ENCODE data around the gene HP1BP3.

The HP1BP3 gene

DNA sequence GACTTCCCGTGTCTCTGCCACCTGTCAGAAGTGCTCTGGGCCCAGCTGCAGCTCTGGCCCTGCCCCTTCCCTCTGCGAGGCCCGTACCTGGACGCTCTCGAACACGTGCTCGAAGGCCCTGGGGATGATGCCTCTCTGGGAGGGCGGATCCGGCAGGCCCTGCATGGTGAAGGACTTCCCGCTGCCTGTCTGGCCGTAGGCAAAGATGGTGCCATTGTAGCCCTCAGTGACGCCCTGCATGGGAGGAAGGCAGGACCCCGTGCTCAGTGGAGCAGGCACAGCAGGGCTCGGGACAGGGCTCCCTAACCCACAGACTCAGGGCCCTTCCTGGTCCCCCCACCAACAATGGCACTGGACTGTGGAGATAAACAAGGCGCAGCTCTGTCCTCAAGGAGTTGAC, 71.7 kb downstream of the HP1BP3 start:
- in situ Hi-C loops (cut with HindIII; ENCODE audit: low sequenced_read_pairs): no loop called here

DNA sequence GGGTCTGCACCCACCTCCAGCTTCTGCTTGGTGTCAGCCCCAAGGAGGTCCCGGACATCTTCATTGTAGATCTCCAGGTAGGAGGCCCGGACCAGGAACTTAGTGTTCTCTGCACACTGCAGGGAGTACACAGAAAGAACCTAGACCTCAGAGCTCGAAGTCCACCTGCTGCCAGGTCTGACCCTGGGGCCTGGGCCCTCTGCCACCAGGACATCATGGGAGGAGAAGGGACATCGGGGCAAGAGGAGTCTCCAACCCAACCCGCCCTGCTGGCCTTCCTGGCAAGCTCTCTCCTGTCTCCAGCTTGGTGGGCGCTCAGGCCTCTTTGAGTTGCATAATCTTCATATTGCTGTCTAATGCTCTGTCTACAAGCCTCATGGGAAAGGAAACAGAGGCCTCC, 73.7 kb downstream of the HP1BP3 start:
- in situ Hi-C loops (cut with HindIII; ENCODE audit: low sequenced_read_pairs): no loop called here

- in situ Hi-C loops (cut with HindIII; ENCODE audit: low sequenced_read_pairs): no loop called here
These were observed 74.9 kb downstream of the HP1BP3 start for GRCh38 chr1:20712215-20712577.

GRCh38 chr1:20711285-20712214, 75.6 kb downstream of the HP1BP3 start:
- in situ Hi-C loops (cut with HindIII; ENCODE audit: low sequenced_read_pairs): no loop called here

DNA sequence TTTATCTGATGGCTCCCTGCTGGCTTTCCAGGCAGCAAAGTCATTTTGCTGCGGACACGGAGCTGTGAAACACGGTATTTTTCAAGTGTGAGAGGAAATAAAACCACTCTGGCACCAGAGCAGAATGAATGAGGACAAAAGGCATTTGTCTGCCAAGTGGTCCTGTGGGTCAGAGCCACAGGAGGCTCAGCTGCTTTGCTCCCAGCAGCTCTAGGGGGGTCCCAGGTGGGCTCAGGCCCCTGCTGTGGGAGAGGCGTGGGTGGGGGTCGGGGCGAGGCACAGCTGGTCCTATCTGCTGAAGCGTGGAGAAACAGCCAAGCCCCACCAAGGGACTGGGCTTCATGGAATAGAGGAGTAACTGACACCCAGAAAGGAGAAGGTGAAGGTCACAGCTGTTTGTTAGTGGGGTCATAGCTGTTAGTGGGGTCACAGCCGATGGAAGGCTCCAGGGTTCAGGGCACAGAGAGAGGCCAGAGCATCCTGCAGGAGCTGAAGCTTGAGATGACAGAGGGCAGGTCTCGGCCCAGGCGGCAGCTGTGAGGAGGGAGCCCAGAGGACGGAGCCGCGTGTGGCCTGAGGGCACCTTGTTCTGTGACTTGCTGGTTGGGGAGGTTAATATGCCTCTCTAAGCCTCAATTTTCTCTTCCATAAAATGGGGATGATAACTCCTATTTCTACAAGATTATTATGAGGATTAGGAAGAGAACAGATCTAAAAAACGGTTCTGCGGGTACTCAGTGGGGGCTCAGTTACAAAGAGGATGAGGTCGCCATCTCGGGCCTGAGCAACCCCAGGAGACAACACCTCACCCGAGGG, 76.4 kb downstream of the HP1BP3 start:
- in situ Hi-C loops (cut with HindIII; ENCODE audit: low sequenced_read_pairs): no loop called here

- in situ Hi-C loops (cut with HindIII; ENCODE audit: low sequenced_read_pairs): no loop called here
These were observed 77.2 kb downstream of the HP1BP3 start for GRCh38 chr1:20709868-20710267.

- in situ Hi-C loops (cut with HindIII; ENCODE audit: low sequenced_read_pairs): no loop called here
These were observed 78.2 kb downstream of the HP1BP3 start for GRCh38 chr1:20708891-20709290.

GRCh38 chr1:20708057-20708456, 79.0 kb downstream of the HP1BP3 start:
- in situ Hi-C loops (cut with HindIII; ENCODE audit: low sequenced_read_pairs): no loop called here

GRCh38 chr1:20706841-20707240, 80.3 kb downstream of the HP1BP3 start:
- in situ Hi-C loops (cut with HindIII; ENCODE audit: low sequenced_read_pairs): no loop called here

- in situ Hi-C loops (cut with HindIII; ENCODE audit: low sequenced_read_pairs): no loop called here
These were observed 81.8 kb downstream of the HP1BP3 start for GRCh38 chr1:20705203-20705755.

DNA sequence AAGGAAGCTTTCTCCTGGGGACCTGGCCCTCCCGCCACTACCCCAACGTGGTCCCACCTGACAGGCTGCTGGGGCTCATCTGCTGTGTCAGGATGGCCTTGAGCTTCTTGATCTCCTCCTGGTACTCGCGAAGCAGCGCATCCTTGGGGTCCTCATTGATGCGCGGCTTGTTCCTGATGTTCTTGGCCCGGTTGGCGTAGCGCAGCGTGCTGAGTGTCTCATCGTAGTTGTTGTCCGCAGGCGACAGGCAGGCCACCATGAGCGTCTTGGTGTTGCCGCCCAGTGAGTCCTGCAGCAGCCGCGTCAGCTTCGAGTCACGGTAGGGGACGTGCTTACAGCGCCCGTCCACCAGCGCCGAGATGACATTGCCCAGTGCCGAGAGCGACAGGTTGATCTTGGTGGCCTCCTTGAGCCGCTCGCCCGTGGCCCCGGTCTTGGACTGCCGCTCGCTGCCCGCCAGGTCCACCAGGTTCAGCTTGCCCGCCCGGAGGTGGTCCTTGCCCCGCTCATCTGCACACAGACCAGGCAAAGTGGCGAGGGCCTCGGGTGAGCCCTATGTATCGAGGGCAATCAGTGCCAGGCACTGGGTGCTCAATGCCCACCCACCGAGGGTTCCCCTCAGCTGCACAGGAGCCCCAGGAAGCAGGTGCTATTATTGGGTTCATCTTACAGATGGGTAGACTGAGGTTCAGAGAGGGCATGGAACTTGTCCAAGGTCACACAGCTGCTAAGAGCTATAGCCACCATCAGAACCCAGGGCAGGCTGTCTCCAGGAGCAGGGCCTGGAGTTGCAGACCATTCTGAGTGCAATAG, 82.5 kb downstream of the HP1BP3 start:
- in situ Hi-C loops (cut with HindIII; ENCODE audit: low sequenced_read_pairs): no loop called here

GRCh38 chr1:20703124-20703756, 83.9 kb downstream of the HP1BP3 start:
- in situ Hi-C loops (cut with HindIII; ENCODE audit: low sequenced_read_pairs): no loop called here

DNA sequence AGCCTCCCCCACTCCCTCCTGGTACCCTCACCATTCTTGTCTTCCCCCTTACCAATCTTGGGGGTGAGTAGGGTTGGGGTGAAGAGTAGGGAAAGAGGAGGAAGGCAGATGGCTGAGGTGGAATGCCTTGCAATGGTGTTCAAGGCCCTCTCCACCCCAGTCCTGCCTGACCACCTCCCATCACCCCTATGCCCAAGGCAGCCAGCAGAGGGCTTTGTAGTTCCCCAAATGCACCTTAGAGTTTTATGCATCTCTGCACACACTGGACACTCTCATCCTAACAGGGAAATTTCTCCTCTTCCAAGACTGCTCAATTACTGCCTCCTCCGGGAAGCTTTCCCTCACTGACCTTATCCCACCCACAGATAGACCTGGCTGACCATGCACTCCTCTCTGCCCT, 84.7 kb downstream of the HP1BP3 start:
- in situ Hi-C loops (cut with HindIII; ENCODE audit: low sequenced_read_pairs): no loop called here

DNA sequence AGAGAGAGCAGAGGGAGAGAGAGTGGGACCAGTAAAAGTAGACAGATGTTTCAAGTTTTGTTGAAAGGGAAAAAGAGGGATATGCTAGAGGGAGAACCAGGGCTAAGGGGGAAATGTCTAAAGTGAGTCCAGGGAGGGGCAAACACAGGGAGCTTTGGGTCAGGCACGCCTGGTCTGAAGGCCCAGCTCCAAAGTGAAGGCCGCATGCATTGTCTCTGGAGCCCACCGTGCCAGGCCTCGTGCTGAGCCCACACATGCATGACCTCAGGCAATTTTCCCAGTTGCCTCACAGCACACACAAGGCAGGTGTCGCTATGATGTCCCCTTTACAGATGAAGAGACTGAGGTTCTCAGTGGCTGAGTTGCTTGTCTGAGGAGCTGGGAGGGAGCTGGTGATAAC, 85.3 kb downstream of the HP1BP3 start:
- in situ Hi-C loops (cut with HindIII; ENCODE audit: low sequenced_read_pairs): no loop called here

DNA sequence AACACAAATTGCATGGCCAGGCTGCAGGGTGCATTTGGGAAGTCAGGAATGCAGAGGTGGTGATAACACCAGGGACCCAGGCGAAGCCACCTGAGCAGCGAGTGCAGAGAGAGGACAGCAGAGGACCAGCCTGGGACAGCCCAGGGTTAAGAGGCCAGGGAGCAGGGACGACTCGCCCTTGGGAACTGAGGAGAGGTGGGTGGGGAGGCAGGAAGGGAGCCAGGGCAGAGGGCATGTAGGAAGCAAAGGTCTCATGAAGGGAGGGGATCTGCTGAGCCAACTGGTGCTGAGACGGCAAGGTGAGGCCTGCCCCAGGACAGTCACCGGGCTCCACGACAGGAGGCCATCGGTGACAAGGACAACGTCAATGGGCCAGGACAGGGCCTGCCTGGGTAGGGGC, 85.7 kb downstream of the HP1BP3 start:
- in situ Hi-C loops (cut with HindIII; ENCODE audit: low sequenced_read_pairs): no loop called here

DNA sequence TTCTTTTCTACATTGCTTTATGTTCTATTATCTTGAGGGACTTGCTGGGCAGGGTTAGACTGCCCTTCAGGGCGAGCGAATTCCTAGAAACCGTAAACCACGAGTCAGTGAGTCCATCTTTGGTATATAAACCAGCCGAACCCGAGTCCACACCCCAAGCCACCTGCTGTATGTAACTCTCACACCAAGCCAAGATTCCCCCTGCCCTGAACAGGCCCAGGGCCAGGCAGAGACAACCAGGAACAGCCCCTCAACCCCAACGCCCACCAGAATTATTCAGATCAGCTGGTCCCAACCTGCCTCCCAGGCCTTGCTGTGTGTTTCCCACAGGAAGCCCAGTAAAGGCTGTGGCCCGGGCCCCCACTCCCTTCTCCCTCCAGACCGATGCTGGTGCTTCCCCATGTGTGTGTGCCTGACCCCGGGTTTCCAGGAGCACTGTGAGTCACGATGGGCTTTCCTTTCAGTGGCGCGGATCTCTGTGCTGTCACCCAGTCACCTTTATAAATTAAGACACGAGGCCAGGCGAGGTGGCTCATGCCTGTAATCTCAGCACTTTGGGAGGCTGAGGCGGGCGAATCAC, 86.4 kb downstream of the HP1BP3 start:
- in situ Hi-C loops (cut with HindIII; ENCODE audit: low sequenced_read_pairs): no loop called here

- in situ Hi-C loops (cut with HindIII; ENCODE audit: low sequenced_read_pairs): no loop called here
These were observed 87.5 kb downstream of the HP1BP3 start for GRCh38 chr1:20699558-20699957.

DNA sequence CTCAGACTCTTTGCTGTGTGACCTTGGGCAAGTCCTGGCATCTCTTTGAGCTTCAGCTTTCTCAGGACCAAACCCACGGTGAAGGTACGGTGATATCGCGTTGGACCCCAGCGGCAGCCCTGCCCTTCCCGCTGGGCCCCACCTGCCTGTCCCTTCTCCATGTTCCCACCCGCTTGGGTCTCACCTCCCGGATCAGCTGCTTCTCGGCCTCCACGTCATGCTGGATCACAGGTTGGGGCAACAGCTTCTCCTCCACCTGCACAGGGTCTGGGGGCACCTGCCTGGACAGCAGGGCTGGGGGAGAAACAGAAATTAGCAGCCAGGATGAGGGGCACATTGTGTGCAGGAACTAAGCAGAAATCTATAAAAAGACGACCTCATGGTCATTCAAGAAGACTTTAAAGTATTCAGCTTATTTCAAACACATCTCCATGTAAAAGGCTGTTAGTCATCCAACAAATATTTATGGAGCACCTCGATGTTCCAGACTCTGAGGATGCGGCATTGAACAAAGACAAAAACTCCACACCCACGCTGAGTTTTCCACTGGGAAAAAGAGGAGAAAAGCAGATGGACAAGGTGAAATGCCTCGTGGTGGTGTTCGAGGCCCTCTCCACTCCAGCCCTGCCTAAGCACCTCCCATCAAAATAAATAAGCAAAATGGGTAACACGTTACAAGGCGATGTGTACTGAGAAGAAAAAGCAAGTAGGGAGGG, 88.8 kb downstream of the HP1BP3 start:
- in situ Hi-C loops (cut with HindIII; ENCODE audit: low sequenced_read_pairs): no loop called here

GRCh38 chr1:20697563-20697962, 89.5 kb downstream of the HP1BP3 start:
- in situ Hi-C loops (cut with HindIII; ENCODE audit: low sequenced_read_pairs): no loop called here
